ENCODE measurements around the gene POTEM.
"Not testable (repeated sequence)": the region's sequence is repeated elsewhere in the genome, so short reads cannot be mapped to it uniquely, and the experiment has no call there.

The POTEM gene

GRCh38 chr14:19038060-19038664 is 70.9 kb downstream of the POTEM start:
- not testable (repeated sequence) for DNase-seq

GRCh38 chr14:19038785-19039184 is 71.6 kb downstream of the POTEM start:
- DNase-seq: not testable (repeated sequence)

GRCh38 chr14:19043384-19043783 is 76.2 kb downstream of the POTEM start:
- DNase-seq: not testable (repeated sequence)
